HFF-Myc (cell line): ENCODE data around the gene ESPNL.

Experiments
- DNase-seq: peaks from one replicate; pipeline ENCODE4 v3.0.0-alpha.2; 2011; ENCODE audit warnings: low read depth; ENCODE audit errors: extremely low read depth
- H3K4me3 ChIP-seq: replicated peaks from 2 replicates; pipeline ENCODE4 v1.5.1; 2011; ENCODE audit warnings: low read depth, mild to moderate bottlenecking, control low read depth, low read length
- CTCF ChIP-seq: IDR thresholded peaks from 2 replicates; pipeline ENCODE4 v1.5.1; 2012; ENCODE audit warnings: mild to moderate bottlenecking, low read depth, low read length, control low read depth; ENCODE audit errors: missing control alignments

ESPNL gene

GRCh38 chr2:238087211-238087610 is 12.9 kb upstream of the ESPNL start:
- TF ChIP-seq CTCF: no peak
- DNase-seq: no peak
- H3K4me3 ChIP-seq: no peak overlapping the region

- no peak for DNase-seq
- no peak for TF ChIP-seq CTCF
Observed at GRCh38 chr2:238090887-238091286, 9.3 kb upstream of the ESPNL start.

GRCh38 chr2:238091436-238092060 is 8.6 kb upstream of the ESPNL start:
- no peak overlapping the region for H3K4me3 ChIP-seq
- no peak for DNase-seq
- TF ChIP-seq CTCF: no peak

More at GRCh38 chr2:238090887-238091286, 9.3 kb upstream of the ESPNL start:
- no peak overlapping the region for H3K4me3 ChIP-seq

GRCh38 chr2:238092486-238093035 is 7.6 kb upstream of the ESPNL start:
- H3K4me3 ChIP-seq: no peak overlapping the region
- no peak for DNase-seq
- no peak for TF ChIP-seq CTCF

GRCh38 chr2:238093181-238094140 is 6.7 kb upstream of the ESPNL start:
- no peak overlapping the region for H3K4me3 ChIP-seq
- DNase-seq: no peak
- no peak for TF ChIP-seq CTCF

GRCh38 chr2:238094438-238095022 is 5.6 kb upstream of the ESPNL start:
- TF ChIP-seq CTCF: no peak
- H3K4me3 ChIP-seq: no peak overlapping the region
- DNase-seq: no peak
